Thoracic aorta endothelial cell (primary cell): Measurements from ENCODE around the gene ZNF160. TPM values are rescaled to one million over a fixed set of nuclear protein-coding genes. Genes with fewer than 3 reads are reported as not detected.

Source experiments
- total RNA-seq: library from RNA; depleted of rRNA; stranded (reverse); fragments of >200 nt; gene quantifications from 2 replicates; pipeline ENCODE4 v1.2.3, GENCODE V29; 2012

The ZNF160 gene
- 27.9 and 28.6 TPM in 2 replicates for total RNA-seq

DNA sequence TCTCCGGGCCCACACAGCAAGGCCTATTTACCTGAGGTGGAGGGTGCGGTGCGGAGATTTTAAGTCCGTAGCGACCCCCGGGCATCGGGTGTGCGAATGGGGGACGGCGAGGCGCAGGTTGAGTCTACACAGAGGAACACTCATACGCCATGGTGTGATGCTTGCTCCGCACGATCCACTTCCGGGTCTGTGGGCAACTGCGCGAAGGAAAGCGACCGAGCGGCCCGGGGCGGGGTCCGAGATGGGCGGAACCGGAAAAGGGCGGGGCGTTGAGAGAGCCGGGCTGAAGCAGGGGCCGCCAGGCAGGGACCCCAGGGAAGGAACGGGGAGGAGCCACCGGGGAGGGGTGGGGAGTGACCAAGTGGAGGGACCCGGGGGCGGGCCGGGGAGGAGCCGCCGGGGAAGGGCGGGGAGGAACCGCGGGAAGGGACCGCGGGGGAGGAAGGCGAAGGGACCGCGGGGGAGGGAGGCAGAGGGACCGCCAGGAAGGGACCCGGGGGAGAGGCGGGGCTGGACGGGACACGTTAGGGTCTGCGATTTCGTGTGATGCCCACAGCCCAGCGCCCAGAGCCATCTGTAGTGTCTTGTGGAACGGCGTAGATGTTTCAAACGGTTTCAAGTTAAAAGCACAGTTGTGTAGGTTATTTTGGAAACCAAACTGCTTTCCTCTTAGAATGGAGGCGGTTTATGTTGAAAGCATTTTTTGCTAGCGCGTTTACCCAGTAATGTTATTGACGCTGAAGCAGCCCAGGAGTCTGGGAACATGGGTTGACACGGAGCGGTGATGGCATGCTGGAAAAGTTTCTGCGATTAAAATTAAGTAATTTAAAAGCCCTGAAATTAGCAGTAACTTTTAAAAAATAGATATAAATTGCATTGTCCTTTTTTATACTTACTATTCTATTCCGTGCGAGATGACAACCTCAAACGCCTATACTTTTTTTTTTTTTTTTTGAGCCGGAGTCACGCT, at the start of gene ZNF160:
TSS of gene ZNF160 (minus strand) at position 189 of the 970 bp plus-strand sequence. CDS start 17,146 bp downstream, outside the sequence.

DNA sequence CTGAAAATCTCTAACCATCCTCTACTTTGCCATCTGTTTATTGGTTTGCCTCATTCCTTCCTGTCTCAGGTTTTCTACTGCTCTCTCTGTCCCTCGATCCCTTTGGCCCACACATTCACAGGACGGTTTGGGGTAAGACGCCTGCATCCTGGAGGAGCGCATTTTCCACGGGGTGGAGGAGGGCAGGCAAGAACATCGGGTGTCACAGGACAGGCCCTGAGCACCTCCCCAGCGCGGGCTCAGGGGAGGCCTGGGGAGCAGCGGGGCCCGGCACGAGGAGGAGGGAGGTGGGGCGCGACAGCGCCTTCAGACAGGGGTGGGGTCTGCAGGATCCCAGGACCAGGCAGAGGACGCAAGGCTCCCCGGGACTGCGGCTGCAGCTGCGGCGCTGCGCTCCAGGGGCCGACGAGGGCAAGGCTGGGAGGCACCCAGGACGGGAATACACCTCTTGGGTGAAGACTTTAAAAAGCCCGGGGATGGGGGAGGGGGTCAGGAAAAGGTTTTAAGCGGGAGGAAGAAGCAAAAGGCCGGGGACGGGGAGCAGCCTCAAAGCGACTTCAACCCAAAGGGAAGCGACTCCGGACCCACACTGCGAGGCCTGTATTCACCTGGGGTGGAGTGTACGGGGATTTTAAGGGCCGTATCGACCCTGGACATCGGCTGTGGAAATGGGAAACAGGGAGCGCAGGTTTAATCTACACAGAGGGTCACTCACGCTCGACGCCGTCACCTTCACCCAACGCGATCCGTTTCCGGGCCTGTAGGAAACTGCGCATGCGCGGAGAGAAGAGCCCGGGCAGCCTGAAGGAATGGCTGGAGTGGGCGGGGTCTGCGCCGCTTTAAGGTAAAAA, 29.1 kb upstream of the ZNF160 start, which contains the start of gene ZNF415:
TSS of gene ZNF415 (minus strand) at position 770 of the 851 bp plus-strand sequence. CDS start 10,234 bp downstream, outside the sequence.

Other genes with a start within 250 kb of the ZNF160 start
- 19.0 and 27.3 TPM in 2 replicates for gene ZNF468, start 245.8 kb downstream of the ZNF160 start, total RNA-seq
- gene ZNF320, start 205.8 kb downstream of the ZNF160 start, total RNA-seq, result 7.8 and 10.9 TPM in 2 replicates
- 3.7 and 5.0 TPM in 2 replicates for gene ZNF888, start 180.0 kb downstream of the ZNF160 start, total RNA-seq
- gene ZNF816, start 140.5 kb downstream of the ZNF160 start, total RNA-seq, result 9.3 and 9.6 TPM in 2 replicates
- gene ERVV-1, start 89.5 kb downstream of the ZNF160 start, total RNA-seq, result not detected in 2 replicates
- not detected in 2 replicates for gene ERVV-2, start 58.7 kb downstream of the ZNF160 start, total RNA-seq
- 0.29 and 0.80 TPM in 2 replicates for gene ZNF415, start 29.5 kb upstream of the ZNF160 start, total RNA-seq
- gene ZNF347, start 55.6 kb upstream of the ZNF160 start, total RNA-seq, result 6.8 and 8.5 TPM in 2 replicates
- gene ZNF665, start 89.9 kb upstream of the ZNF160 start, total RNA-seq, result 1.1 and 1.9 TPM in 2 replicates
- gene ZNF677, start 151.5 kb upstream of the ZNF160 start, total RNA-seq, result 23.1 and 23.8 TPM in 2 replicates
- gene VN1R2, start 154.9 kb upstream of the ZNF160 start, total RNA-seq, result not detected in 2 replicates
- gene VN1R4, start 164.3 kb upstream of the ZNF160 start, total RNA-seq, result not detected in 2 replicates
- gene ZNF845, start 230.3 kb upstream of the ZNF160 start, total RNA-seq, result 9.2 and 9.7 TPM in 2 replicates